Colonic mucosa (tissue), 4 donors: ENCODE results near the gene COMMD1. TPM values are rescaled to one million over a fixed set of nuclear protein-coding genes. Genes with fewer than 3 reads are reported as not detected.

Source experiments
- DNase-seq: peaks from one replicate; pipeline ENCODE4 v3.0.0-alpha.2; 2020
- H3K27ac ChIP-seq: fragments of 200-600 bp; one replicate; pipeline ENCODE4 v1.8.0; 2021
- H3K27me3 ChIP-seq: fragments of 200-600 bp; one replicate; pipeline ENCODE4 v1.8.0; 2021
- H3K36me3 ChIP-seq: fragments of 200-600 bp; one replicate; pipeline ENCODE4 v1.8.0; 2021
- H3K4me1 ChIP-seq: fragments of 200-600 bp; one replicate; pipeline ENCODE4 v1.8.0; 2021; ENCODE audit warnings: mild to moderate bottlenecking
- H3K4me3 ChIP-seq: fragments of 200-600 bp; one replicate; pipeline ENCODE4 v1.8.0; 2021
- H3K9ac ChIP-seq, 2 donors: one replicate each; pipeline ENCODE4 v1.7.0; 2013; ENCODE audit warnings: control low read depth in 2 of 2, low read depth in 2 of 2, low read length in 2 of 2
- H3K9me3 ChIP-seq: fragments of 200-600 bp; one replicate; pipeline ENCODE4 v1.8.0; 2021
- CTCF ChIP-seq: fragments of 200-600 bp; IDR thresholded peaks from one replicate; pipeline ENCODE4 v1.8.0; 2022; ENCODE audit warnings: antibody characterized with exemption, mild to moderate bottlenecking
- intact Hi-C: fragments of 100-400 bp; cut with DNase I; formaldehyde crosslinking; loops from one replicate; pipeline ENCODE4 v1.14.1; 2022
- total RNA-seq, 2 donors: library from RNA; stranded (reverse); fragmentation: NEBNext Ultra II Directional in 1 of 2; extraction: Animal tissue kit (Norgen Biotek cat#: 25700) in 1 of 2; gene quantifications; one replicate each; pipeline ENCODE4 v1.2.1, GENCODE V29; 2021
- donor health status: healthy.
- donor health status: DM: no; HTN: no; CAD: no.
- donor health status: DM: no; HTN: no; CAD: no.

The COMMD1 gene
- total RNA-seq, 2 donors from 2014 or later: 22.2 to 24.4 TPM

DNA sequence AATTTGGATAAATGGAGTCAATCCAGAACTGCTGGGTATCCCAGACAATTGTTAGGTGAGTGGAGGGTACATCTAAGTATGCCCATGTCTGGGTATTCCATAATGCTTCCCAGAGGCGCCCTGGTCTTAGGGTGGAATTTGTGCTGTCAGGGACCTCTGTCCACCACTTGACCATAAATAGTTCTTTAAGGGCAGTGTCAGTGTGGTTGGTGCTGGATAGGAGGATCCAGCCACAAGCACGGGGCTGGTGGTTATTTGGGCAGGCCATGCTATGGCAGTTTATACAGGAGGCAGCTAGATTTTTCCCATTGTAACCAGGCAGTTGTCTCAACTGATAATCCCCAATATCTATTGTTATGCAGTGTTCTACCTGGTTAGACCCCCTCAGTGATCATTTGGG is 186.0 kb downstream of the COMMD1 start:
- Histone ChIP-seq H3K36me3 (no peaks in the 10 kb centered on the region), H3K27me3 (no peaks in the 10 kb centered on the region), H3K9me3 (no peaks in the 10 kb centered on the region), H3K27ac (no peak overlapping the region), H3K9ac (no peak overlapping the region), H3K4me1 (no peaks in the 10 kb centered on the region), H3K4me3 (no peak overlapping the region)
- DNase-seq: no peak
- intact Hi-C loops: no loop called here
- no peak for TF ChIP-seq CTCF

GRCh38 chr2:62099050-62099449 is 193.6 kb downstream of the COMMD1 start:
- H3K9ac ChIP-seq: no peak overlapping the region
- no peaks in the 10 kb centered on the region for H3K9me3 ChIP-seq
- H3K4me3 ChIP-seq: no peak overlapping the region
- intact Hi-C loops: no loop called here
- TF ChIP-seq CTCF: no peak
- H3K4me1 ChIP-seq: no peaks in the 10 kb centered on the region
- H3K27me3 ChIP-seq: no peaks in the 10 kb centered on the region
- H3K36me3 ChIP-seq: no peaks in the 10 kb centered on the region
- no peak for DNase-seq
- no peak overlapping the region for H3K27ac ChIP-seq

DNA sequence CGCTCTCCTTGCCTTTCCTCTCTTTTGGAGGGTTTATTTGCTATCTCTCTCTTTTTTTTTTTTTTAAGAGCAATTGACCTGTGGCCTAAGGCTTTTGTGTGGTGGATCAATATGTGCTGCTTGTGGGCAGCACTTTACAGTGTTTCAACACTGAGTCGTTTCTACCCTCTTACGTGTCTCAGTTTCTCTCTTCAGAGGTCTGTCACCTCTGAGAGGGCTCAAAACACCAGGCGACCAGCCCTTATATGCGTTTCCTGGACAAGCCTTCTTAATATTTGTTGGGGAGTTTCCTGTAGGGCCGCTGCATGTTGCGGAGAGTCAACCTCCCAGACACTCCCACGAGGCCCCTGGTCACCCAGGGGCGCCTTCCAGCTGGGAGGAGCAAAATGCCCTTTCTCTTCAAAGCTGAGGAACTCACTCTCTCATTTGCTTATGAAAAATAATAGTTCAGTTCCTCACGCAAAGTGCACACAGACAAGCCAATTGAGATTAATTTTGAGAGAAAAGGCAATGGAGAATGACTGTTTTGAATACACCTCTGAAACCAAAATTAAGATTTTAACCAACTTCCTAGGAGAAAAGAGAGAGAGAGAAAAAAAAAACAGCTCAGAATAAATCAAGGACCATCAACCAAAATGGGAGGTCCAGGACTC is 194.2 kb downstream of the COMMD1 start:
- Histone ChIP-seq H3K4me1 (no peaks in the 10 kb centered on the region), H3K9me3 (no peaks in the 10 kb centered on the region), H3K4me3 (no peak overlapping the region), H3K27me3 (no peaks in the 10 kb centered on the region), H3K27ac (no peak overlapping the region), H3K9ac (no peak overlapping the region), H3K36me3 (no peaks in the 10 kb centered on the region)
- DNase-seq: no peak
- intact Hi-C loops: no loop called here
- no peak for TF ChIP-seq CTCF

DNA sequence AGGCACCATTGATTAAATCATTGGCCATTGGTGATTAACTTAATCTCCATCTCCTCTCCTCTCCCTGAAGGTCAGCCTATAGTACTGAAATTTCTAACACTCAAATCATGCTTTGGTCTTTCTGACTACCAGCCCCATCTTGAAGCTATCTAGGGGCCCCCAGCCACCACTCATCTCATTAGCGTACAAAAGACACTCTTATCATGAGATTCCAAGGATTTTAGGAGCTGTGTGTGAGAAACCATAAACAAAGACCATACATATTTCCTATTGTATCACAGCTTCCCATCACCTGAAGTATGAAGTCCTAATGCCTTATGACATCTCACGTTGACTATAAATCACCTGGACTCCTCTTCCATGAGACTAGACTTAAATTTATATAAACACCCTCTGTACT is 196.4 kb downstream of the COMMD1 start:
- DNase-seq: no peak
- H3K36me3 ChIP-seq: no peaks in the 10 kb centered on the region
- H3K27me3 ChIP-seq: no peaks in the 10 kb centered on the region
- H3K9ac ChIP-seq: no peak overlapping the region
- H3K4me1 ChIP-seq: no peaks in the 10 kb centered on the region
- TF ChIP-seq CTCF: no peak
- no peak overlapping the region for H3K27ac ChIP-seq
- intact Hi-C loops: no loop called here
- H3K9me3 ChIP-seq: no peaks in the 10 kb centered on the region
- H3K4me3 ChIP-seq: no peak overlapping the region

- H3K36me3 ChIP-seq: no peaks in the 10 kb centered on the region
- intact Hi-C loops: no loop called here
- no peaks in the 10 kb centered on the region for H3K27me3 ChIP-seq
- H3K27ac ChIP-seq: no peak overlapping the region
- no peak for DNase-seq
- no peaks in the 10 kb centered on the region for H3K9me3 ChIP-seq
- H3K4me1 ChIP-seq: no peaks in the 10 kb centered on the region
- H3K4me3 ChIP-seq: no peak overlapping the region
- no peak for TF ChIP-seq CTCF
- H3K9ac ChIP-seq: no peak overlapping the region
Measured at GRCh38 chr2:62102402-62102920, 197.0 kb downstream of the COMMD1 start.
